HG02970 (cell line): ENCODE measurements around the gene TGFB1I1.
"Not testable (repeated sequence)": the region's sequence is repeated elsewhere in the genome, so short reads cannot be mapped to it uniquely, and the experiment has no call there.

ENCODE experiments used
- ATAC-seq: cut with Tn5 transposase; IDR thresholded peaks from one replicate; pipeline ENCODE4 v1.9.1; 2021; ENCODE audit warnings: mild to moderate bottlenecking, moderate library complexity, moderate number of reproducible peaks; ENCODE audit not compliant: unreplicated experiment, low FRiP score

The TGFB1I1 gene

DNA sequence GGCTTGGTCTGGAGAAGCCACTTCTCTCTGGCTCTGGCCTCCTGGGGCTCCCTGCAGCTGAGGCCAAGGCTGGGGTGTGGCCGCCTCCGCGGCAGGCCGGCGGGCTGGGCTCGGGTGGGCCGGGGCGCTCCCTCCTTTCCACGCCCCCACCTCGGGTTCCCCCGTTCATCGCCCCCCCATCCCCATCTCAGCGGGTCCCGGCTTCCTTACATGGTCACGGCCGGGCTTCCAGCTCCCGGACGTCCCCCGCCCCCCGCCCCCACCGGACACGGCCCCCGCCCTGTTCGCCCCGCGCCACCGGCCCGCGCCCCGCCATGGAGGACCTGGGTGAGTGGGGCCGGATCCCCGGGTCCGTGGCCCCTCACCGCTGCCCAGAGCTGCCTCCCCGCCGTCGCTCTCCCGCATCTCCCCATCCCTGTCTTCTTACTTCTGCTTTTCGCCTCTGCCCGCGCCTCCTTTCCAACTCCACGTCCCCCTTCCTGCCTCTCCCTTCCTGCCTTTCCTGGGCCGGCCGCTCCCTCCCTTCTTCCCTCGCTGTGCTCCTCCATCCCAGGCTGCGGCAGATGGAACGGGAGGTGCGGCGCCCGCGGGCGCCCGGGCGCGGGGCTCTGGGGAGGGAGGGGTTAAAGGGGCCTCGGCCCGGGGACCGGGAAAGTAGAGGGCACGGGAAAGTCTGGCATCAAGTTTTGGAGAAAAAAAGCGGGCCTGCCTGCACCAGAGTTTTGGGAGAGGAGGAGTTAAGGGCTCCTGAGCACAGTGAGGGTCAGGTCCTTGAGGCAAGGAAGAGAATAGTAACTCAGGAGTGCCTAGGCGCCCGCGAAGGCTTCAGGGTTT lies at the start of gene TGFB1I1:
Gene TGFB1I1, plus strand, starts transcription at position 278 of the 834 bp plus-strand sequence. Its CDS starts 37 bp downstream, at position 315.
- no peak for ATAC-seq

GRCh38 chr16:31423241-31423640 lies 48.7 kb upstream of the TGFB1I1 start:
- ATAC-seq = no peak

DNA sequence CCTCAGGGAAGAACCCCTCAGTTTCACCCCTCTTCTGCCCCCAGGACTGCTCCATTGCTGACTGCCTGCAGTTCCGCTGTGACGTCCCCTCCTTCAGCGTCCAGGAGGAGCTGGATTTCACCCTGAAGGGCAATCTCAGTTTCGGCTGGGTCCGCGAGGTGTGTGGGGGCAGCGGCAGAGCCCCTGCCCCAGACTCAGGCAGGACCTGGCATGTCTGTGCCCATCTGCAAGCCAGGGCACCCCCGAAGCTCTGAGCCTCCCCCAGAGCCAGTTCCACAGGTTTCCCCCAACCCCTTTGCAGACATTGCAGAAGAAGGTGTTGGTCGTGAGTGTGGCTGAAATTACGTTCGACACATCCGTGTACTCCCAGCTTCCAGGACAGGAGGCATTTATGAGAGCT lies 48.2 kb upstream of the TGFB1I1 start:
- no peak for ATAC-seq

DNA sequence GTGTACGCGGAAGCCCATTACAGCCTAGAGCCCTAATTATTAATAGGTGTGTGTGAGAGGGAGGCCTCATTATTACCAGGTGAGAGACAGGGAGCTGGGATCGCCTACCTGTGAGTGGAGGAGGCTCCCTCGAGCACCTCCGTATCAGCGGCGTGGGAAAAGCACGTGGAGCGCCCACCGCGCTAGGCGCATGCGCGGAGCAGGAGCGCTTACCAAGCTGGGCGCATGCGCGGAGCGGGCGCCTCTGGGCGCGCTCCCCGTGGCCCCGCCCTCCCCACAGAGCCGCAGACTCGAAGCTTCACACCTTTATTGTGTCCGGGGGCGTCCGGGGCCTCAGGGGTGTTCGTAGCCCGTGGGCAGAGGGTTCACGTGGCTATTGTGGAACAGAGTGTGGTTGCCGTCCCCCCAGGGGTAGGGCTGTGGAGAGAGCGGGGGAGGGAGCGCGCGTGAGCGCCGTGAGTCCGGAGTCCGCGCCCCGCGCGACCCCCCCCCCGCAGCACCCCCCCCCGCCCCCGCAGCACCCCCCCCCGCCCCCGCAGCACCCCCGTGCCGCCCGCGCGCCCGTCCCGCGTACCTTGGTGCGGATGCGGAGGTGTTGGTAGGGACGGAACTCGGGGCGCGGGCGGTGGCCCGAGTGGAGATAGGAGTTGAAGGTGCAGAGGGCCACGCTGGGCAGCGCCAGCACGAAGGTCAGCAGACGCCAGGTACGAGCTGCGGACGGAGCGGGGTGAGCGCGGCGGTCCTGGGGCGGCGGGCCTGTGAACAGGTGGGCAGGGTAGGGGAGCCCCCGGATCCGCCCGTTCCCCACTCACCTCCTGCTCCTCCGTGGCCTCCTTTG lies 44.3 kb upstream of the TGFB1I1 start:
- ATAC-seq = no peak

- no peak for ATAC-seq
Observed at GRCh38 chr16:31428279-31428597, 43.7 kb upstream of the TGFB1I1 start, which contains the start of gene COX6A2. COX6A2 (minus strand) TSS chr16:31428360; CDS start chr16:31428325, 35 bp downstream.

DNA sequence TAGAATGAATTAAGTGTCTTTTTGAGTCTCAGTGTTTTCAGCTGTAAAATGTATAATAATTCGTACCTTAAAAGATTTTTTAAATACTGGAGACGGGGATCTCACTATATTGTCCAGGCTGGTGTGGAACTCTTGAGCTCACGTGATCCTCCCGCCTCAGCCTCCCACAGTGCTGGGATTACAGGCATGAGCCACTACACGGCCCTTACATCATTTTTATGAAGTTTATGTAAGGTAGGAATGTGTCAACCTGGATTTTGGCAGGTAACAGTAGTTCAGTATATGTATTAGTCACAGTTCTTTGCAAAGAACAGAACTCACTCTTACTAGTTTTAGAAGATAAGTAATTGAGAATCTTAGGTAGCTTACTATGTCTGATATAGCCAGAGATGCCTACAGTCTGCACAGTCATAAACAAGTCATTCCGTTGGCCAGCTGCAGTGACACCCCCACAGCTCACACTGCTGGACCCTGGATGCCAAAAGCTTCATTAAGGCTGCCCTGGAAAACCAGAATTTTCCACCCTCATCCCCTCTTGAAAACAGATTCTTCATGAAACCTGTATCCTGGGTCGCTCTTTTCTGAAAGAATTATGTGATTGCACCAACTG lies 43.2 kb upstream of the TGFB1I1 start:
- no peak for ATAC-seq

DNA sequence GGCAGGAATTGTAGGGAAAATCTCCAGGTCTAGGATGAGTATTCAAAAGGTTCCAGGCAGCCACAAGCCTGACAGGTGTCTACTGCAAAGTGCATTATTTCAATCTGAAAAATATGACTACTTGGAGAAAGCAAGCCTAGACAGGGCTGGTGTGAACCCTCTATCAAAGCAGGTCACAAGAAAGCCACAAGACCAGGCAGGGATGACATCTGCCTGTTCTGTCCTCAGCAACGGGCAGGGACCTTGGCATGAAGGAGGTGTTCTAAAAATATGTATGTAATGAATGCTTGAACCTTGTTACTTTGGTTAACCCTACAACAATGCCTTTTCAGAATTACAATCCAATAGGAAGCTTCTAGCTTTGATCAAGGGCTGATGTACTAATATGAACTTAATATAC lies 42.6 kb upstream of the TGFB1I1 start:
- ATAC-seq = no peak

GRCh38 chr16:31429796-31430195 lies 42.2 kb upstream of the TGFB1I1 start:
- ATAC-seq = no peak

DNA sequence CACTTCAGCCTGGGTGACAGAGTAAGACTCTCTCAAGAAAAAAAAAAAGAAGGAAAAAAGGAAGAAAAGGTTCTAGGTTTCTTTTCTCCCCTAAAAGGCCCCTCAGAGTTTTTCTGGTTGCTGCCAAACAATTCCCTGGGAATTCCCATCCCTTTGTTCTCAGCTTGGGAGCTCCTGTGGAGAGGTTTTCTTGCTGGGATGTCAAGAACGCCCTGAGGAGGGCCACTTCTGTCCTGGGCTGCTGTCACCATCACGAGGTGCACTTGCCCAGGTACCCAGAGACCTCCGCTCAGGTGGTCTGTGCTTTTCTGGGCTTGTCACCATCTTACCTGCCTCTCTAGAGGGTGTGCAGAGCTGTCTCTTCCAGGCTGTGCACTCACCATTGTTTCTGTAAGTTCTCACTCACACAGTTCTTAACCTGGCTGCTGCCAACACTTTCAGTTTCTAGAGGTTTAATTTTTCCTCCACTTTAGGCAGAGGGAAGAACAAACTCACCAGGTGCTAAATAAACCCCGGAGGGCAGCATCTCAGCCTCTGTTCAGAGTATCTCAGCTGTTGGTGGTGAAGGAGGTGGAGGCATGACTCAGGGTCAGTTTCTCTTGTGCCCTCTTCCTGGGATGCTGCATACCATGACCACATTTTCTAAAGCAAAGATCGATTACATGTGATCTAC lies 41.4 kb upstream of the TGFB1I1 start:
- no peak for ATAC-seq

GRCh38 chr16:31435341-31436220 lies 36.4 kb upstream of the TGFB1I1 start:
- no peak for ATAC-seq

DNA sequence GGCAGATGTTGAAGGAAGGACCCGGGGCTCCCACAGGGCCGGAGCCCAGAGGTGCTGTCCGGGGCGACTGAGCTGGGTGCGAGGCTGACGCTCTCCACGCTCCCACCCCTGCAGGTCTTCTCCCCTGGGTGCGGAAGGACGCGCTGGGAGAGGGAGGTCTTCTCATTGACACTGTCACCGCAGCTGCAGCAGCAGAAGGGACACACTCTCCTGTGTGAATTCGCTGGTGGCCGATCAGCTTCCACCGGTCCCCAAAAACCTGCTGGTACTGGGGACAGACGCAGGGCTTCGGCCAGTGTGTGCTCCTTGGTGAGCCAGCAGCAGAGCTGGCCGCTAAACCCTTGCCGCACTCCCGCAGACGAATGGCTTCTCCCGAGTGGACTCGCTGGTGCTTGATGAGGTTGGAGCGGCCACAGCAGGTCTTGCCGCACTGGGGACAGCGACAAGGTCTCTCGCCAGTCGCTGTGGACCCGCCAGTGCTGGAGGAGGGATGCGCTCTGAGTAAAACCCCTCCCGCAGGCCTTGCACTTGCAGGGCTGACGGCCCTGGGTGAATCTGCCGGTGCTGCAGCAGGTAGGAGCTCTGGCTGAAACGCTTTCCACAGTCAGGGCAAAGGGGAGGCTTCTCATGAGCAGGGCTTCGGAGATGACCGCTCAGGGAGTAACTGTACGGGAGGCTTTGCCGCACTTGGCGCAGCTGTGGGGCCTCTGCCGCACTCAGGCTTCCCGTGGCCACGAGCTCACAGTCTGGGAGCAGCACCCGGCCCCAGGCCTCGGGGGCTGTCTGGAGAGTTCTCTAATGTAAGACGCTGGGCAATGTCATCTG lies 35.5 kb upstream of the TGFB1I1 start:
- no peak for ATAC-seq

GRCh38 chr16:31438414-31438813 lies 33.5 kb upstream of the TGFB1I1 start:
- ATAC-seq = no peak

DNA sequence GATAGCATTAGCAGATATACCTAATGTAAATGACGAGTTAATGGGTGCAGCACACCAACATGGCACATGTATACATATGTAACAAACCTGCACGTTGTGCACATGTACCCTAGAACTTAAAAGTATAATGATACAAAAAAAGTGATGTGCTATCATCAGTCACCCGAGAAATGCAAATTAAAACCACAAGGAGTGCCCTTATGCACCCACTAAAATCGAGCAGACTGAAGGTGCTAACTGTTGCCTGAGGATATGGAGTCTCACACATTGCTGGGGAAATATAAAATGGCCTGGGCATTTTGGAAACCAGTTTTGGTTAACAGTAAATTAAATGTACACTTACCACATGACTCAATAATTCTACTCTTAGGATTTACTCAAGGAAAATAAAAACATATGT lies 32.9 kb upstream of the TGFB1I1 start:
- not testable (repeated sequence) for ATAC-seq

- no peak for ATAC-seq
Observed at GRCh38 chr16:31439519-31439918, 32.4 kb upstream of the TGFB1I1 start.

GRCh38 chr16:31440516-31441184 lies 31.3 kb upstream of the TGFB1I1 start:
- no peak for ATAC-seq

- ATAC-seq = no peak
Observed at GRCh38 chr16:31441956-31442355, 30.0 kb upstream of the TGFB1I1 start.

- ATAC-seq = not testable (repeated sequence)
Observed at GRCh38 chr16:31445931-31446330, 26.0 kb upstream of the TGFB1I1 start.

DNA sequence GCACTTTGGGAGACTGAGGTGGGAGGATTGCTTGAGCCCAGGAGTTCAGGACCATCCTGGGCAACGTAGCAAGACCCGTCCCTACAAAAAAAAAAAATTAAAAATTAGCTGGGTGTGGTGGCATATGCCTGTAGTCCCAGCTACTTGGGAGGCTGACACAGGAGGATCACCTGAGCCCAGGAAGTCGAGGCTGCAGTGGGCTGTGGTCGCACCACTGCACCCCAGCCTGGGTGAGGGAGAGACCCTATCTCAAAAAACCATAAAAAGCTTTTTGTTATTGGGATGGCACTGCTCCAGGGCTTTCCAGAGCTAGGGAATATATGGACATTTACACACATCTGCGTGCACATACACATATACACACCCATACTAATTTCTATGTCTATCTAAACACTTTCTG lies 20.8 kb upstream of the TGFB1I1 start:
- ATAC-seq = no peak
